Choroid plexus epithelial cell (primary cell): Measurements from ENCODE around the gene ZNF554.
"Not testable (repeated sequence)": the region's sequence is repeated elsewhere in the genome, so short reads cannot be mapped to it uniquely, and the experiment has no call there.

Source experiments
- DNase-seq: peaks from one replicate; pipeline ENCODE4 v3.0.0-alpha.2; 2010; ENCODE audit warnings: low read depth
- H3K4me3 ChIP-seq: 2 replicates; pipeline ENCODE4 v1.5.1; 2011; ENCODE audit warnings: low read depth, mild to moderate bottlenecking, control low read depth, low read length, moderate library complexity
- CTCF ChIP-seq: conservative IDR thresholded peaks from 2 replicates; pipeline ENCODE4 v1.5.1; 2011; ENCODE audit warnings: low read depth, mild to moderate bottlenecking, control low read depth, inconsistent platforms, low read length, moderate library complexity

Gene ZNF554

GRCh38 chr19:2791440-2791839 is 28.2 kb upstream of the ZNF554 start:
- no peak overlapping the region for H3K4me3 ChIP-seq
- no peak for DNase-seq
- TF ChIP-seq CTCF = no peak

- H3K4me3 ChIP-seq = no peak overlapping the region
- TF ChIP-seq CTCF = no peak
- DNase-seq = no peak
Observed at GRCh38 chr19:2791876-2792275, 27.8 kb upstream of the ZNF554 start.

GRCh38 chr19:2792666-2793065 is 27.0 kb upstream of the ZNF554 start:
- H3K4me3 ChIP-seq, DNase-seq: not testable (repeated sequence)

- H3K4me3 ChIP-seq = no peak overlapping the region
- TF ChIP-seq CTCF = no peak
- DNase-seq = no peak
Observed at GRCh38 chr19:2793126-2793525, 26.5 kb upstream of the ZNF554 start.

GRCh38 chr19:2793577-2793976 is 26.1 kb upstream of the ZNF554 start:
- DNase-seq = no peak
- TF ChIP-seq CTCF = no peak
- no peak overlapping the region for H3K4me3 ChIP-seq

- no peak for TF ChIP-seq CTCF
- no peak for DNase-seq
- no peak overlapping the region for H3K4me3 ChIP-seq
Observed at GRCh38 chr19:2795827-2796658, 23.6 kb upstream of the ZNF554 start.

- TF ChIP-seq CTCF = no peak
- no peak overlapping the region for H3K4me3 ChIP-seq
- DNase-seq = no peak
Observed at GRCh38 chr19:2796659-2797266, 22.9 kb upstream of the ZNF554 start.
